ENCODE data around the gene MATCAP1. TPM values are rescaled to one million over a fixed set of nuclear protein-coding genes. Genes with fewer than 3 reads are reported as not detected.
A peak's percentile ranks its signal among the peaks of the same experiment; 100 is the strongest.

MATCAP1 gene
- total RNA-seq (2022) (22.2 and 28.6 TPM in 2 replicates), Bru-seq, nascent RNA (percentile 65 among the genes with signal in this experiment), BruChase-seq, experiment 1, labeled RNA remaining after a 2-hour chase (percentile 68 among the genes with signal in this experiment), BruChase-seq, experiment 2, labeled RNA remaining after a 6-hour chase (percentile 75 among the genes with signal in this experiment)
- long read RNA-seq, partial matches to known transcripts = 0 of 10 reads
- long read RNA-seq, other reads (novel, unspliced or antisense) = 5 of 10 reads

DNA sequence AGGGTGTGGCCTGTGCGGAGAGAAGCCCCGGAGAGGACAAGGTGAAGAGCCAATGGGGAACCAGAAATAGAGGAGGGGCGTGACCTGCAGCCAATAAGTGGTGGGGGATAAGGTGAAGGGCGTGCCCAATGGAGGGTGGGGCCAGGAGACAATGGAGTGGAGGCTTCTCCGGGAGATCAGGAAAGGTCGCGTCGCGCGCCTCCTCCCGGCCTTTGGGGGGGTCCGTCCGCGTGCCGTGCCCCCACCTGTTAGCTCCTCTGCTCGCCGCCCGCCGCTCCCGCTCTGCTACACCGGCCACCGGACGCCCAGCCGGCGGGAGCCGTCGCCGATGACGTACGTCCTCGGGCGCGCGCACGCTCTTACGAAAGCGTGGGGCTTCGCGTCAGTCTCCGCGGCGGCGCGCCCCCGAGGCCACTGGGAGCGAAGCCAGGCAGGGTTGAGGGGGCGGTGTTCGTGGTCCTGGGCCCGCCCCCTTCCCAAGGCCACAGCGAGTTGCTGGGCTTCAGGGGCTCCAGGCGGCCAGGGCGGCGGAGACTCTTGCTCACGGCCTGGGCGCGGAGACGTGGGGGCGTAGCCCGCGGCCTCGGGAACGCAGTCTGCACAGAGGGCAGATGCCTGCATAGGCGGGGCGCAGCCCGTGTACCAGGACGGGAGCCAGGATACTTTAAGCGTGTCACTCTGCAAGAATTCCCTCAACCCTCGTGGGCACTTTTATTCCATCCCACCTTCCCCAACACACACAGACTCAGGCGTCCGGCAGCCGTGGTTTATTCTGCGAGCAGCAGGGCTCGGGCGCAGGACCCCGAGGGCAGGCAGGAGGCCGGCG lies at the start of gene MATCAP1:
Gene MATCAP1, minus strand, starts transcription at position 337 of the 826 bp plus-strand sequence. CDS start 3,353 bp downstream, outside the sequence.
- H3K4me1 ChIP-seq = peaks cover 40% of the 10 kb centered on the region
- Mint-ChIP-seq H3K27me3 (ENCODE audit: insufficient read depth, unreplicated experiment) (peaks cover 3% of the 10 kb centered on the region), H3K4me3 (ENCODE audit: unreplicated experiment) (no peak within 1 kb of the TSS), H3K27ac (ENCODE audit: unreplicated experiment) (no peak within 1 kb of the TSS), H3K9me3 (ENCODE audit: unreplicated experiment) (no peaks in the 10 kb centered on the region), H3K36me3 (ENCODE audit: insufficient read depth, unreplicated experiment) (peaks cover 8% of the 10 kb centered on the region), H3K4me1 (ENCODE audit: low read depth, unreplicated experiment) (peaks cover 11% of the 10 kb centered on the region)
- TF ChIP-seq, protein P1, sequence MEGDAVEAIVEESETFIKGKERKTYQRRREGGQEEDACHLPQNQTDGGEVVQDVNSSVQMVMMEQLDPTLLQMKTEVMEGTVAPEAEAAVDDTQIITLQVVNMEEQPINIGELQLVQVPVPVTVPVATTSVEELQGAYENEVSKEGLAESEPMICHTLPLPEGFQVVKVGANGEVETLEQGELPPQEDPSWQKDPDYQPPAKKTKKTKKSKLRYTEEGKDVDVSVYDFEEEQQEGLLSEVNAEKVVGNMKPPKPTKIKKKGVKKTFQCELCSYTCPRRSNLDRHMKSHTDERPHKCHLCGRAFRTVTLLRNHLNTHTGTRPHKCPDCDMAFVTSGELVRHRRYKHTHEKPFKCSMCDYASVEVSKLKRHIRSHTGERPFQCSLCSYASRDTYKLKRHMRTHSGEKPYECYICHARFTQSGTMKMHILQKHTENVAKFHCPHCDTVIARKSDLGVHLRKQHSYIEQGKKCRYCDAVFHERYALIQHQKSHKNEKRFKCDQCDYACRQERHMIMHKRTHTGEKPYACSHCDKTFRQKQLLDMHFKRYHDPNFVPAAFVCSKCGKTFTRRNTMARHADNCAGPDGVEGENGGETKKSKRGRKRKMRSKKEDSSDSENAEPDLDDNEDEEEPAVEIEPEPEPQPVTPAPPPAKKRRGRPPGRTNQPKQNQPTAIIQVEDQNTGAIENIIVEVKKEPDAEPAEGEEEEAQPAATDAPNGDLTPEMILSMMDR (IDR thresholded peaks at IDR 0.05; ENCODE audit: insufficient read depth in 1 of 2, low read depth in 1 of 2, low read length in 1 of 2, severe bottlenecking in 1 of 2, unreplicated experiment in 1 of 2) = no peak
- ChIA-PET CTCF (interaction anchor here (0.9 to 3.2 kb wide), 13 partner anchors 8 to 230 kb away, joined by 3 to 39 read pairs (median 8); partner anchors contain the start of genes ELMO3, FBXL8, FHOD1 and NOL3), POLR2A (interaction anchor here (3.1 kb wide), 1 partner anchor 13 kb away, joined by 10 read pairs; the partner anchor contains the start of gene NOL3)
- H3K4me3 ChIP-seq (ENCODE audit: low read depth, low read length) = peak within 1 kb of the TSS; percentile 90
- intact Hi-C loops (cut with micrococcal nuclease; ENCODE audit: unreplicated experiment) = loop anchor here (1.0 to 2.0 kb wide), 5 partner anchors 14 to 237 kb away; partner anchors contain the start of gene NOL3
- BruUV-seq (replicated peaks) = TSS peak; percentile 58
- H3K9me3 ChIP-seq = no peaks in the 10 kb centered on the region
- H3K27me3 ChIP-seq (replicated peaks; ENCODE audit: control insufficient read depth, insufficient read depth, low read length) = no peaks in the 10 kb centered on the region
- H3K36me3 ChIP-seq (ENCODE audit: control insufficient read depth, insufficient read depth, low read length) = no peaks in the 10 kb centered on the region
- peak; percentile 98 to 99 for DNase-seq

DNA sequence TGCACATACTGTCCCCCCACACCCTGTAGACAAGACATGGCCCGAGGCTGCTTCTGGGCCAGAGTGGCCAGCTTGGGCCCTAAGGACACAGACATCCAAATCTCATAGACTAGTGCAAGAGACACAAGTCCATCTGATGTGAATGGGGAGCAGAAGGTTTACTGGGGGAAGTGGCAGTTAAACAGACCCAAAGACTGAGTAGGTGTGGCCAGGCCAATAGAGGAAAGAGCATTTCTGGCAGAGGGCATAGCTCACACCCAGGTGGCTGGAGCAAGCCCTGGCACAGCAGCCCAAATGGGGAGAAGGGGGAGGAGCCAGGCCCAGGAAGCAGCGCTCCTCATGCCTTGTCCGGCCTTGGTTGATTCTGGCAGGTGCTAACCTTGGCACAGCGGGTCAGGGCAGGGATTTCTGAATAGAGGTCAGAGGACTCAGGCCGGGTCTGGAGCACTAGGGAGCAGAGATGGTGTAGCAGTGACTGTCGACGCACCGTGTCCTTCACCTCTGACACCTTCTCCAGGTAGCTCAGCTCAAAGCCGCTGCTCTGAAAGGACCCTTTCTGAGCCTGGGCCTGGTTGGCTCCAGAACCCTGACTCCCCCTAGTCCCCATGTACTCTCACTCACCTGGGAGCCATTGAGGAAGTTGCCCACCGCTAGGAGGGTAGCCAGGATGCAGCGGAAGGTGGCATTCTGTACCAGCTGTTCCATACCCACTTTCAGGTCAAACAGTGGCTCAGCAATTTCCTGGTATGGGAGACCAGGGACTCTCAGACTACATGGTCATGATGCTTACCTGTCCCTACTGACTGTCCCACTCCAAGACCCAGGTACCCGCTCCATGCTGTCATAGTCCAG lies 47.3 kb upstream of the MATCAP1 start:
- no peak for DNase-seq
- ChIA-PET CTCF (interaction anchor here (0.5 to 6.0 kb wide), 3 partner anchors 15 to 992 kb away, joined by 3 to 19 read pairs (median 6); no protein-coding TSS in a partner anchor), POLR2A (interaction anchor here (0.9 to 1.2 kb wide), 2 partner anchors 15 to 37 kb away, joined by 5 to 10 read pairs; no protein-coding TSS in a partner anchor)
- peaks cover 88% of the 10 kb centered on the region for H3K36me3 Mint-ChIP-seq (ENCODE audit: insufficient read depth, unreplicated experiment)
- TF ChIP-seq, protein P1 (IDR thresholded peaks at IDR 0.05; ENCODE audit: insufficient read depth in 1 of 2, low read depth in 1 of 2, low read length in 1 of 2, severe bottlenecking in 1 of 2, unreplicated experiment in 1 of 2) = no peak
- no peak overlapping the region for H3K27ac Mint-ChIP-seq (ENCODE audit: unreplicated experiment)
- Histone ChIP-seq H3K9me3 (no peaks in the 10 kb centered on the region), H3K4me3 (ENCODE audit: low read depth, low read length) (no peak overlapping the region), H3K4me1 (peaks cover 7% of the 10 kb centered on the region; the same call in 1 of the 2 replicates), H3K36me3 (ENCODE audit: control insufficient read depth, insufficient read depth, low read length) (peaks cover 13% of the 10 kb centered on the region), H3K27me3 (replicated peaks; ENCODE audit: control insufficient read depth, insufficient read depth, low read length) (no peaks in the 10 kb centered on the region)
- peaks cover 17% of the 10 kb centered on the region for H3K4me1 Mint-ChIP-seq (ENCODE audit: low read depth, unreplicated experiment)
- H3K27me3 Mint-ChIP-seq (ENCODE audit: insufficient read depth, unreplicated experiment) = no peaks in the 10 kb centered on the region
- H3K9me3 Mint-ChIP-seq (ENCODE audit: unreplicated experiment) = no peaks in the 10 kb centered on the region
- intact Hi-C loops (cut with micrococcal nuclease; ENCODE audit: unreplicated experiment) = no loop called here
- BruUV-seq (replicated peaks) = no TSS peak
- no peak overlapping the region for H3K4me3 Mint-ChIP-seq (ENCODE audit: unreplicated experiment)

Measured in Caco-2 (cell line).